HL-60/S4 (cell line): ENCODE data around the gene YEATS2.
"Not testable (repeated sequence)": the region's sequence is repeated elsewhere in the genome, so short reads cannot be mapped to it uniquely, and the experiment has no call there.

Experiments used
- in situ Hi-C: fragments of 300-500 bp; cut with MboI; formaldehyde crosslinking; loops from 2 replicates; pipeline ENCODE4 v1.14.3; 2022; ENCODE audit warnings: low sequenced_read_pairs

The YEATS2 gene

DNA sequence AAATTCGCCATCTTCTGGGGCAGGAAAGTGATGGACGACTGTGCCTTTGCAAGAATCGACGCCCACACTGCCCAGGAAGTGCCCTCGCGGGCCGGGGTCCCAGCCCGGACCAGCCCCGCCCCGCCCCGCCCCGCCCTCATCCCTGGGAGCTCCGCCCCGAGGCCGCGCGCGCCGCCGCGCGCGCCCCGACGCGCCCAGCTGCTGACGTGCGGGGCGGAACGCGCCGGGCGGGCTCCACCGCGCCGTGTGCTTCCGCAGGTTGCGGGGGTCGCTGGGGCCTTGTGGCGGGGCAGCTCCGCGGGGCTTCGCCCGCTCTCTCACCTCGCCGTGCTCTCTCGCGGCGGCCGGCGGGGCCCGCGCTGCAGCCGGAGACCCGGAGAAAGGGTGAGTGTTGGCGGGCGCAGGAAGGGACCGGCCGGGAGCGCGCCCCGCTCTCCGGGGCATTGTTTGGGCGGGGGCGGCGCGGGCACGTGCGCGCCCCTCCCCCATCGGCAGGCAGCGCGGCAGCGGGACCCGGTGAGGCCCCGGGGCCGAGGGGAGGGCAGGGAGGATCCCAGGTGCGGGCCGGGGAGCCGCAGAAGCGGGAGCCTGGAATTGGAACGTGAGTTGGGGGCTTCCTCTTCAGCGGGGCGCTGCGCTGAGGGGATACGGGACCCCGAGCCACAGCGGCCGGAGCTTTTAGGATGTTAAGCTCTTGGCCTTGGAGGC, at the start of gene YEATS2:
TSS of gene YEATS2 (plus strand) at position 188 of the 708 bp plus-strand sequence. CDS start 17,366 bp downstream, outside the sequence.
- in situ Hi-C loops: no loop called here

DNA sequence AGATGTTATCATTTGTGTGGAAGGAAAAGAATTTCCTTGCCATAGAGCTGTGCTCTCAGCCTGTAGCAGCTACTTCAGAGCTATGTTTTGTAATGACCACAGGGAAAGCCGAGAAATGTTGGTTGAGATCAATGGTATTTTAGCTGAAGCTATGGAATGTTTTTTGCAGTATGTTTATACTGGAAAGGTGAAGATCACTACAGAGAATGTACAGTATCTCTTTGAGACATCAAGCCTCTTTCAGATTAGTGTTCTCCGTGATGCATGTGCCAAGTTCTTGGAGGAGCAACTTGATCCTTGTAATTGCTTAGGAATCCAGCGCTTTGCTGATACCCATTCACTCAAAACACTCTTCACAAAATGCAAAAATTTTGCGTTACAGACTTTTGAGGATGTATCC, 47.0 kb upstream of the YEATS2 start:
- in situ Hi-C loops: no loop called here

DNA sequence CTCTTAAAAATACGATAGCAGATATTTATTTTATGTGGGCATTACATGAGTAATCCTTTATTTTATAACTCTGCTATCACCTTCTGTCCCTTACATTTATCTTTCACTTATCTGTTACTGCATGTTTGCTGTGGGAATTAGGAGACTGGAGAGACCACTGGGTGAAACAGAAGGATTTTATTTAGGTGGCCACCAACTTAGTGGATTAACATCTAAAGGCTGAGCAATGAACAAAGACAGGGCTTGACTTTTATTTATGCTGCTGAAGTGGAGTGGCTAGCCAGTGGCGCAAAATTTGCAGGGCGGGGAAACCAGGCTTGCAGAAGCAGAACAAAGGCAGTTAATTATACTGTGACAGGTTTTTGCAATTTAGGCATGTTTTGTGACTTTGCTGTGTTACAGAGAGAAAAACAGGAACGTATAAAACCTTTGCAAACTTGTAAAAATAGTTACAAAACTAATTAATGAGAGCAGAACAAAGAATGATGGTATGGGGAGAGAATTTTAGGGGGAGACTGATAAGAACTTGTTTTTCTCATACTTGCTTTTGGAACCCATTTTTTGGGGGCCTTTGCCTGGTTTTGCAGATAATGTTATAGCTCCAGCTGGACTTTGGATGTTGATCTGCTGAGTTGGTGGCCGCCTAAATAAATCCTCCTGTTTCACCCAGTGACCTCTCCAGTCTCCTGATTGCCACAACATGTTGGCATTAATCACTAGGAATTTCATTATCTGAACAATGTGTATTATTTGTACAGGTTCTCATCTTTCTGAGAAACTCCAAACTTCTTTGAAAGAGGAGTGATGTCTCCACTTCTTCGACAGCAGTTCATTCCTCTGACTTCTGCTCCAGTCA, 44.2 kb upstream of the YEATS2 start:
- in situ Hi-C loops: no loop called here

DNA sequence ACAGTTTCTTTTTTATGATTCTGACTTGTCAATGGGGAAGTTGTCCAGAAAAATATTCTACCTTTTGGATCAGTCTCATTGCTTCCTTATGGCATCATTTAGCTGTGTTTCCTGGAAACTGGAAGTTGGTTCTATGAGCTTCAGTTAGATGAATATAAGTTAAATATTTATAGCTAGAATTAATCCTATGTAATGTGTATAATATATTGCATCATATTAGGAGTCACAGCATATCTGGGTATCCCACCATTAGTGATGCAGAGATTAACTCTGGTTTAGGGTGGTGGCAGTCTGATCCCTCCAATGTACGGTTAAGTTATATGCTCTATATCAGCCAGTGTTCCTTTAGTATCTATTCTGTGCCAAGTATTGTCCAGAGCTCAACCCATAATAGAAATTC, 42.9 kb upstream of the YEATS2 start:
- in situ Hi-C loops: no loop called here

DNA sequence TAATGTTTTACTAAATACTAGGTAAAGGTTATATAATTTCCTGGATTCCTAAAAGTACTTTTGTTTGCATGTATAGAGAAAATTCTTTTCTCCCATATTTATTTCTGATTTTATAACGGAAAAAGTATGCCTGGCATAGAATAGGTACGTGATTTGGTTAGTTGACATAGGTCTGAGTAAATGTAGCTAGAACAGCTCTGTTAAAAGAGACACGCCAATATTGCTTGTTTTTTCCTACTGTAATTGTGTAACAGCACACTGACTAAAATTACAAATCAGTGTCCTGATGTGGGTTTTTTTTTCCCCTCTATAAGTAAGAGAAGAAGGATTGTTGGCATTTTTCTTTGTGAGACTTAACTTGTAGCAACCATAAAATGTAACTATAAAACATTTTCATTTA, 35.5 kb upstream of the YEATS2 start:
- in situ Hi-C loops: no loop called here

DNA sequence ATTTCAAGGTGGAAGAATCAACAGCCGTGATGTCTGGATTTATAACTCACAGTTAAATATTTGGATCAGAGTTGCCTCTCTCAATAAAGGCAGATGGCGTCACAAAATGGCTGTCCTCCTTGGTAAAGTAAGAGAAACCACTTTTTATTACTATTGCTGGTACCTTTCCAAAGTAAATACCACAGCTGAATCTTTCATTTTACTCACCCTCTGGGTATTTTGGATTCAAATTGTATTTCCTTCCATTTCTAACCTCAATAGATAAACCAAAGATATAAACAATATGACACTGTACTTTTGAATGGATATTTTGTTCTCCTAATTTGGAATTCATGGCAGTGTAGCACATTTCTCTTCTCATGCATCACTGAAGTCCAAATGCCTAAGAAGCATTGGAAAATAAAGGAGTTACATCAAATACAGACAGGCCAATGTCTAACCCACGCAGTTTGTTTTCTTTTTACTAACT, 32.6 kb upstream of the YEATS2 start:
- in situ Hi-C loops: no loop called here

DNA sequence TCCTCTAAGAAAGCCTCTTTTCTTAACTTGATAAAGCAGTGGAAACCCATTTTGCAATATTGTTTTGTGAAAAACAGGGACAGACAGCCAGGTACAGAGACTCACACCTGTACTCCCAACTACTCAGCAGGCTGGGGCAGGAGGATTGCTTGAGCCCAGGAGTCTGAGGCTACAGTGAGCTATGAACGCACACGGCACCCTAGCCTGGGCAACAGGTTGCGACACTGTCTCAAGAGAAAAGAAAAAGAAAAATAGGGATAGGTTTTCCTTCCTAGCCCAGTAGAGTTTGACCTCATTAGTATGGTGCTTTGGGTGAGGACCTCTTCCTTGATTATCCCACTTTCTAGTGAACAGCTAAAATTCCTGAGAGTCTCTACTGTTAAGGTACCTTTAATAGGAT, 17.5 kb upstream of the YEATS2 start:
- in situ Hi-C loops: no loop called here

DNA sequence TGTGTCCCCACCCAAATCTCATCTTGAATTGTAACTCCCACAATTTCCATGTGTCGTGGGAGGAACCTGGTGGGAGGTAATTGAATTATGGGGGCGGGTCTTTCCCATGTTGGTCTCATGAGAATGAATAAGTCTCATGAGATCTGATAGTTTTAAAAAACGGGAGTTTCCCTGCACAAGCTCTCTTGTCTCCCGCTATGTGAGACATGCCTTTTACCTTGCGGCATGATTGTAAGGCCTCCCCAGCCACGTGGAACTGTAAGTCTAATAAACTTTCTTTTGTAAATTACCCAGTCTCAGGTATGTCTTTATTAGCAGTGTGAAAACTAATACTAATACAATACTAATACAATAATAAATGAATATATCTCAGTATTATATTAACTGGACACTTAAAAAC, 9.9 kb upstream of the YEATS2 start:
- in situ Hi-C loops: no loop called here

DNA sequence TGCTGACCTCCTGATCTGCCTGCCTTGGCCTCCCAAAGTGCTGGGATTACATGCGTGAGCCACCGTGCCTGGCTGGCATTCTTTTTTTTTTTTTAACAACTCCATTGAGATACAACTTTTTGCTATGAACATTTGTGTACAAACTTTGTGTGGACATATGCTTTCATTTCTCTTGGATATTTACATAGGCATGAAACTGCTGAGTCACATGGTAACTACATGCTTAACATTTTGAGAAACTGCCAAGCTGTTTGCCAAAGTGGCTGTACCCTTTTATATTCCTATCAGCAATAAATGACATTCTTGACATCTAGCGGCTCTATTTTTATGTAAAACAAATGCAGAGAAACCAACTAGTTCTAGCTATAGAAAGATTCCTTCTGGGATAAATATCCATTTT, 8.7 kb upstream of the YEATS2 start:
- in situ Hi-C loops: no loop called here

DNA sequence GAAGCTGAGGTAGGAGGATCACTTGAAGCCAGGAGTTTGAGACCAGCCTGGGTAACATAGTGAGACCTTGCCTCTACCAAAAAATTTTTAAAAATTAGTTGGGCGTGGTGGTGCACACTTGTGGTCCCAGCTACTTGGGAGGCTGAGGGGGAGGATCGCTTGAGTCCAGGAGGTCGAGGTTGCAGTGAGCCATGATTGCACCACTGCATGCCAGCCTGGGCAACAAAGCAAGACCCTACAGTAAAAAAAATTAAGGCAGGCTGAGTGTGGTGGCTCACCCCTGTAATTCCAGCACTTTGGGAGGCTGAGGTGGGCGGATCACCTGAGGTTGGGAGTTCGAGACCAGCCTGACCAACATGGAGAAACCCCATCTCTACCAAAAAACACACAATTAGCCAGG, 8.0 kb upstream of the YEATS2 start:
- in situ Hi-C loops: not testable (repeated sequence)

DNA sequence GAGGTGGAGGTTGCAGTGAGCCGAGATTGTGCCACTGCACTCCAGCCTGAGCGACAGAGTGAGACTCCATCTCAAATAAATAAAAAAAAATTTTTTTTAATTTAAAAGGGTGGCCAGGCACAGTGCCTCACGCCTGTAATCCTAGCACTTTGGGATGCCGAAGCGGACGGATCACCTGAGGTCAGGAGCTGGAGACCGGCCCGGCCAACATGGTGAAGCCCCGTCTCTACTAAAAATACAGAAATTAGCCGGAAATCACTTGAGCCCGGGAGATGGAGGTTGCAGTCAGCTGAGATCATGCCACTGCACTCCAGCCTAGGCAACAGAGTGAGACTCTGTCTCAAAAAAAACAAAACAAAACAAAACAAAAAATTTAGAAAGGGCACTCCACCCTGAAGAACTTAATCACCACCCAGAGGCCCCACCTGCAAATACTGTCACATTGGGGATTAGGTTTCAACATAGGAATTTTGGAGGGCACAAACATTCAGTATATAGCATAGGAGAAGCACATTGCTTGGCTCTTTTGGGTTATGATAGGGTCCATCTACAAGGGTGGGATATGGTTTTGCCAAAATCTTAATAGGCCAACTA, 7.1 kb upstream of the YEATS2 start:
- in situ Hi-C loops: no loop called here

DNA sequence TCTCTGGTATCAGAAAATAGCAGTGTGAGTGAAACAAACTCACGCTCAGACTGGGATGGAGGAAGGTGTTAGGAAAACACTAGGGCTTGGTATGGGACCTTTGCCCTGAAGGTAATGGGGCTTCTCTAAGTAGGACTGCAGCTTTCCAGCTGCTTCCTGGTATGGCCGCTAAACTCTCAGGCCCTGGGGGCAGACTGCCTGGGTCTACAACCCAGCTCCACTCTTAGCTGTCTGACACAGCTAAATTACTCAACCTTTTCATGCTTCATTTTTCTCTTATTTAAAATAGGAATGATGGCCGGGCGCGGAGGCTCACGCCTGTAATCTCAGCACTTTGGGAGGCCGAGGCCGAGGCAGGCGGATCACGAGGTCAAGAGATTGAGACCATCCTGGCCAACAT, 5.2 kb upstream of the YEATS2 start:
- in situ Hi-C loops: no loop called here

DNA sequence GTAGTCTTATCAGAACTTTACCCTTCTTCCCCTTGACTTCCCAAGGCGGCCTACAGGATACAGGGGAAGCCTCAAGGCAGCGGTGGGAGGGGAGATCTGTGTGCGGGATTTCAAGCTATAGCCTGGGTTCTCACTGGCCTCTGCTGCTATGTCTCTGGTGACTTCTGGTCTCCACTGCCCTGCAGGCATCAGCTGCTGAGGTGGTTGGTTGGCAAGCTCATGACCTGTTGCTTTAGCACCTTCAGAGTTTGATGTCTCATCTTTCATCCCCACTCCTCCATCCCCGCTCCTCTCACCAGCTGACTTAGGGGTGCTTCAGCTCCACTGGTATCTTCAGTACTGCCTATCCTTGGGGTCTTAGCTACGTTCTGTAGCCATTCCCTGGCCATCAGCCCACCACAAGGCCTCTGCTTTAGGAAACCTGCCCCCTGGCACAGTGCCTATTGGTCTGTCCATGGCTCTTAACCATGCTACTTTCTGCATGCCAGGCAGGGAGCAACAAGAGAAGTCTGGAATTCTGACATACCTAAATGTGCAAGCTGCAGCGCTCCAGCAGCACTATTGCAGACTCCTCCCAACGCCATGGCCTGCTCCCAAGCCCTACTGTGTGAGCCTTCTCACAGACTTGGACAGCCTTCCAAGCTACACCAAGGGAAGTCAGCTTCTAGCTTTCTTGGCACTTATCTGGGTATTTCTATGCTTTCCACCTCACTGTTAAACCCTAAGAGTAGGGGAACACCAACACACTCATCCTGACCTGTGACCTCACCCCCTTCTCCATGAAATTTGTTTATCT, 1.8 kb upstream of the YEATS2 start:
- in situ Hi-C loops: no loop called here

DNA sequence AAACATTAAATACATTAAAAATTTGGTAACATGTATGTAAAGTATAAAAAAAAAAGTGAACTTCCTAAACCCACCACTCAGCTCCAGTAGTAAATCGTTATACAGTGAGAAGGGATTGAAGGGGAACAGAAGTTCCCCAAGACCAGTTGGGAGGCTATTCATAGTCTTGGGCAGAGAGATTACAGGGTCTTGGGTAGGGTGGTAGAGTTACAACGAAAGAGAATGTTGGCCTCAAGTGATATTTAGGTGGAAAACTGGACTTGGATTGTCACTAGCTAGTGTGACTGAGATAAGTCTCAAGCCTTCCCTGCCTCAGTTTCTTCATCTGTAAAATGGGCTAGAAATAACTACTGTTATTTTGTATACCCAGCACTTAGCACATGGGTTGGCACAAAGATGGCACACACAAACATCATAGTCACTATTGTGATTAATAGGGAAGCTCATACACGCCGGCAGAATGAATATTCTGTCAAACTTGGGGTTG, 431 bp upstream of the YEATS2 start:
- in situ Hi-C loops: no loop called here

DNA sequence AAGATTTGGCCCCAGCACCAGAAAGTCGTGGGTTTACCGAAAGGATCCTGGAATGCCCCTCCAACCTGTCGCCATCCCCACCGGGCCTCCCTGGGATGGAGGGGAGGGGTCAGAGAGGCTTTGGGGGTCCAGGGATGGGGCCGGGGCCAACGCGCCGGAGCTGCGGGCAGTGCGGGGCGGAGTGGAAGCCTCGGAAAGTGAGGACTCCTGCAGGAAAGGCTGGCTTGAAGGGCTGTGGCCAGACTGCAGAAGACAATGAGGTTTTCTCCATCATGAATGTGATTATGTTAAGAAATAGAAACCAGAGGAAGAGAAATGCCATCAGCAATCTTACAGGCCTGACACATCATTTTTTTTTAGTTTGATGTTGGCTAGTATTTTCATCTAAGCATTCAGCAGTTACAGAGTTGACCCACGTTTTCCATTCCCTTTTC, 738 bp downstream of the YEATS2 start:
- in situ Hi-C loops: no loop called here

DNA sequence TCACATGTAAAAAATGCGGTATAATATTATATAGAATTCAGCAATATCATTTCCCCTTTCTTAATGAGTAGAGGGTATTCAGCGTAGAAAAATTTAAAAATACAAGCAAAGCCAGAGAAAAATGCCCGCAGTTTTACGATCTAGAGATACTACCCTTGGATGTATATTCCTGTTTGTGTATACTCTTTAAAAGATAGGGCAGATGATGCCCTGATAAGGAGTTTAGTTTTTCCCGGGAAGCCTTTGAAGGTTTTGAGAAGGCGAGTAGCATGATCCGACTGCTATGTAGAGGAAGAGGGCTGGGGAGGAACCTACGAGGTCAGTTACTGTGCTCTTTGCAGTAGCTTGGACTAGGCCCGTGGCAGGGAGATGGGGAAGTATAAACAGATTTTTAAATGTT, 1.2 kb downstream of the YEATS2 start:
- in situ Hi-C loops: no loop called here

DNA sequence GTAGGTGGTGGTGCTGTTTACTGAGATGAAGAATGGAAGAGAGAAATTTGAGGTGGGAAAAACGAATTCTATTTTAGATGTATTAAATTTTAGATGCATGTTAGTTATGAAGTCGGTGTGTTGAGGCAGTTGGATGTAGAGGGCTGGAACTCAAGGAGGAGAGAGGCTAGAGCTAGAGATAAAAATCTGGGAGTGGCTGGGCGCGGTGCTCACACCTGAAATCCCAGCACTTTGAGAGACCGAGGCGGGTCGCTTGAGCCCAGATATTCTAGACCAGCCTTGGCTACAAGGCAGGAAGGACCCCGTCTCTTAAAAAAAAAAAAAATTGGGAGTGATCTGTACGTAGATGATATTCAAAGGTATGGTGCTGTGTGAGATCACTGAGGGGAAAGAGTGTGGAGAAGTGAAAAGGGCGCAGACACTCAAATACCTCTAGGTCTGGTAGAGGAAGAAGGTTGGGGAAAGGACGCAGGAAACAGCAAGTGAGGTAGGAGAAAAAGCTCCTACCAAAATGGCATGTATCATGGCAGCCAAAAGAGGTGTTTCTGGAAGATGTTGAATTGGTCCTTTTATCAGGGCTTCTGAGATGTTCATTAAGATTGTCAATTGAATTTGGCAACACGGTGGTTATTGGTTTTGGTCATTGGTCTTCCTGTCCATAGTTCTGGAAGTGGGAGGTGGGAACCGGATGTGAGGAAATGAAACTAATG, 1.8 kb downstream of the YEATS2 start:
- in situ Hi-C loops: no loop called here

DNA sequence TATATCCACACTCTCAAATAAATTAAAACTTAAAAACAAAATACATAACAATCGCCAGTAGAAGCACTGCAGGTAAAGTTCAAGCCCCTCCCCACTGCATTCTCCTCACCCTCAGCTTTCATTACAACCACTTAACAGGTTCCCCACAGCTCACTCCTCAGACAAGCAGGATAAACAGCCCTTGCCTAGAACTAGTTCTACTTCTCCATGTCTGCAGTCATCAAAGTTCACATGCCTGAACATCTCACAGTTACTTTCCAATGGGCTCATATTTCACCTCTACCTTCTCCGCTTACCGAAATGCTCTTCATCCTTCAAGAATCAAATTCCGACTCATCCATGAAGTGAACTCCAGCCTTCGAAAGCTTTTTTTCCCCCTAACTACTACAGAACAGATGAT, 4.1 kb downstream of the YEATS2 start:
- in situ Hi-C loops: no loop called here

DNA sequence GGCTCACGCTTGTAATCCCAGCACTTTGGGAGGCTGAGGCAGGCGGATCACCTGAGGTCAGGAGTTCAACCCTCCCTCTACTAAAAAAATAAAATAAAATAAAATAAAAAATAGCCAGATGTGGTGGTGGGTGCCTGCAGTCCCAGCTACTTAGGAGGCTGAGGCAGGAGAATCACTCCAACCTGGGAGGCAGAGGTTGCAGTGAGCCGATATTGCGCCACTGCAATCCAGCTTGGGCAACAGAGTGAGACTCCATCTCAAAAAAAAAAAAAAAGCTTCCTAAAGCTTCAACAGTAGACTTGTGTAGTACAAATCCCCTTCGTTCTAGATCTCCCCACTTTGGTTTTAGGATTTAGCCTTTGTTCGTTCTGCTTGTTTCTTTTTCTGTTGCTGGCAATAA, 6.3 kb downstream of the YEATS2 start:
- in situ Hi-C loops: not testable (repeated sequence)

DNA sequence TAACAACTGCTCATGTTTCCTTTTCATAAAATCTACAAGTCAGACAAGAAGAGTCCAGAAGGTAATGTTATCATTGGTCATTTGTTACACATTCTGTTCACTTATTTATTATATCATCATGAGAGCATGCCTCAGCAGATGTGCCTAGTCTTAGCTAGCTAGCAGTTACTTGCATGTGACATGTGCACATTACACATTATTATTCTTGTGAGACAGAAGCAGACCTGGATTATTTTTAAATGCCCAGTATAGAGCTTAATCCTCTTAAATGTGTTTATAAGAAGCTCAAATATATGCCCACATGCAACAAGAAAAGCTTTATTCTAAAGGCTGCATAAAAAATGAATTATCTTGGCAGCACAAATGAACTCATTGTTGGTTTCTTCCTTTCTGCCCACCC, 12.6 kb downstream of the YEATS2 start:
- in situ Hi-C loops: no loop called here
